Type B pancreatic cell (in vitro differentiated cells): ENCODE data around the gene BHLHE41. TPM values are rescaled to one million over a fixed set of nuclear protein-coding genes. Genes with fewer than 3 reads are reported as not detected.
A peak's percentile ranks its signal among the peaks of the same experiment; 100 is the strongest.

Experiments
- DNase-seq: peaks from one replicate; pipeline ENCODE4 v3.0.0; 2021; ENCODE audit warnings: mixed read lengths; ENCODE audit not compliant: unreplicated experiment; ENCODE audit errors: extremely low spot score
- H3K27ac Mint-ChIP-seq: 2 replicates; pipeline ENCODE4 v1.8.0; 2021; ENCODE audit warnings: mild to moderate bottlenecking, mixed read lengths
- H3K27me3 Mint-ChIP-seq: 2 replicates; pipeline ENCODE4 v1.8.0; 2021; ENCODE audit warnings: mixed read lengths
- H3K36me3 Mint-ChIP-seq: 2 replicates; pipeline ENCODE4 v1.8.0; 2021; ENCODE audit warnings: mixed read lengths
- H3K4me1 Mint-ChIP-seq: one replicate; pipeline ENCODE4 v1.8.0; 2021; ENCODE audit warnings: mixed read lengths; ENCODE audit not compliant: unreplicated experiment
- H3K4me3 Mint-ChIP-seq: 2 replicates; pipeline ENCODE4 v1.8.0; 2021; ENCODE audit warnings: mild to moderate bottlenecking, mixed read lengths
- H3K9me3 Mint-ChIP-seq: 2 replicates; pipeline ENCODE4 v1.8.0; 2021; ENCODE audit warnings: mixed read lengths
- long read RNA-seq: library from polyadenylated mRNA; unstranded; transcript quantifications from one replicate; pipeline ENCODE4 v2.0.0, GENCODE V29; 2020
- total RNA-seq: library from RNA; stranded (reverse); gene quantifications from 2 replicates; pipeline ENCODE4 v1.2.1, GENCODE V29; 2021; ENCODE audit warnings: low replicate concordance
- TF ChIP-seq, protein P1 (sequence below): fragments of 200-600 bp; sonication (generic); conservative IDR thresholded peaks from 2 replicates; pipeline ENCODE4 v1.5.0; 2021; ENCODE audit warnings: antibody characterized with exemption, mild to moderate bottlenecking

The BHLHE41 gene
- total RNA-seq: 5.8 and 12.5 TPM in 2 replicates
- long read RNA-seq, partial matches to known transcripts: 0 of 1 reads
- long read RNA-seq, other reads (novel, unspliced or antisense): 1 of 1 reads

DNA sequence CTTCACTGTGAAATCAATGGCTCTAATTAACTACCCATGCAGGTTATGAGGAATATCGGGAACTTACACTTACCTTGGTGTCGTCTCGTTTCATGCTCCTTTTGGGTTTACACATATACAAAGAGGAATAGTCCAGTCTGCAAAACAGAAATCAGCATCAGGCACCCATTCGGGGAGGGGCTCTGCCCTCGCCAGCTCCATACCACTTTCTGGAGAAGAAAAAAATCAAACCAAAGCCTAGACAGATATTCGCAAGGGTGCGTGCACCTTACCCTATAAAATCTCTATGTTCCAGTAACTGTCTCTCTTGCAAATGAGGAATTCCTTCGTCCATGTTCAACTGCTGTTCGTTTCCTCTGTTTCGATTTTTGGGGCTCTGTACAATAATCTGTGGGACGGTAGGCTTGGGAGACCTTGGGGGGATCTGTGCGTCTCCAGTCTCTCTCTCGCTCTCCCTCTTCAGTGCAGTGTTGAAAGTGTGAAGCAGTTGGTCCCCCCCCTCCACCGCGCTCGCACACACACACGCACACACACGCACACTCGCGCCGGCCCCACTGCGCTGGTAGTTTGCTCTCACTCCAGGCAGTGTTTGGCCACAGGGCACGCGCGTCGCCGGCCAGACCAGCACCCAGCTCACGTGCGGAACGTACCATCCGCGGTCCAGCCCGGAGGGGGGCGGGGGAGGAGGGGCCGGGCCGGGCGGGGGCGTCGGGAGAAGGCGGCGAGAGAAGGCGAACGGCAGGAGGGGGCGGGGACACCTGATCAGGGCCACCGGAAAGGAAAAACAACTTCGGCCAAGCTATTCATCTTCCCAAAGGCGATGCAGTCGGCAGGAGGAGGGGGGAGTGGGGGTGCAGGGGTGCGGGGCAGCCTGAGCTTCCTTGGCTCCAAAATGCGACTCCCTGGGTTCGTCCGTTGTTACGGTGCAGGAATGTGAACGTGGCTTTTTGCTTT is at the start of gene BHLHE41:
TSS of gene BHLHE41 (minus strand) at position 592 of the 954 bp plus-strand sequence. CDS start at position 334, 258 bp downstream.
- H3K36me3 Mint-ChIP-seq: peaks cover 14% of the 10 kb centered on the region
- H3K27me3 Mint-ChIP-seq: peaks cover 91% of the 10 kb centered on the region
- peak within 1 kb of the TSS; percentile 91 for H3K27ac Mint-ChIP-seq
- no peaks in the 10 kb centered on the region for H3K9me3 Mint-ChIP-seq
- H3K4me3 Mint-ChIP-seq: peak within 1 kb of the TSS; percentile 94
- DNase-seq: no peak
- peaks cover 7% of the 10 kb centered on the region for H3K4me1 Mint-ChIP-seq
- TF ChIP-seq, protein P1, sequence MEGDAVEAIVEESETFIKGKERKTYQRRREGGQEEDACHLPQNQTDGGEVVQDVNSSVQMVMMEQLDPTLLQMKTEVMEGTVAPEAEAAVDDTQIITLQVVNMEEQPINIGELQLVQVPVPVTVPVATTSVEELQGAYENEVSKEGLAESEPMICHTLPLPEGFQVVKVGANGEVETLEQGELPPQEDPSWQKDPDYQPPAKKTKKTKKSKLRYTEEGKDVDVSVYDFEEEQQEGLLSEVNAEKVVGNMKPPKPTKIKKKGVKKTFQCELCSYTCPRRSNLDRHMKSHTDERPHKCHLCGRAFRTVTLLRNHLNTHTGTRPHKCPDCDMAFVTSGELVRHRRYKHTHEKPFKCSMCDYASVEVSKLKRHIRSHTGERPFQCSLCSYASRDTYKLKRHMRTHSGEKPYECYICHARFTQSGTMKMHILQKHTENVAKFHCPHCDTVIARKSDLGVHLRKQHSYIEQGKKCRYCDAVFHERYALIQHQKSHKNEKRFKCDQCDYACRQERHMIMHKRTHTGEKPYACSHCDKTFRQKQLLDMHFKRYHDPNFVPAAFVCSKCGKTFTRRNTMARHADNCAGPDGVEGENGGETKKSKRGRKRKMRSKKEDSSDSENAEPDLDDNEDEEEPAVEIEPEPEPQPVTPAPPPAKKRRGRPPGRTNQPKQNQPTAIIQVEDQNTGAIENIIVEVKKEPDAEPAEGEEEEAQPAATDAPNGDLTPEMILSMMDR: no peak

DNA sequence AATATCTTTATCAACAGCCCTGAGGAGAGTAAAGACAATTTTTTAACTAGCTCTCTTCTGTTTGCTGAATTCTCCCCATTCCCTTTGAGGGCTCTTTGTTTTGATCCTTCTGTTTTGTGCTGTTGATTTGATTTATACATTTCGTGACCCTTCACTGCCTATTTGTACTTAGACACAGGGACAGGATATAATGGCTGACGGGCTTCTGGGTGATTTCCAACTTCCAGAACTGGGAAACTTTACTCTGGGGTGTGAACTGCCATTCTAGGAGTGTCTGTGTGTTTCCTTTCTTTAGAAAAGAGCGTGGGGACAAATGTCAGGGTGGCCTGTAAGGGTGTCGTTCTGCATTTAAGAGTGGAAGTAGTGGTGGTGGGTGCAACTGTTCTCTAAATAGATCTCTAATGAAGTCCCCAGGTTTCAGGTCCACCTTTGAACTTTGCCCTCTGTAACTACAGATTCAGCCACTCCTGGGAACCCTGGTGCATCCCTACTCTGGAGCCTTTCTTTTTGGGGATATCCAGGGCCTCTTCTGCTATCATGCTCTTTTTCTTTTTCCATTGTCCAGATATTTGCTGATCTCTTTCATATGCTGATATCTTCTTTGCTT is 48.2 kb upstream of the BHLHE41 start:
- TF ChIP-seq, protein P1: no peak
- Mint-ChIP-seq H3K4me3 (no peak overlapping the region), H3K9me3 (no peaks in the 10 kb centered on the region), H3K36me3 (no peaks in the 10 kb centered on the region), H3K4me1 (no peaks in the 10 kb centered on the region), H3K27me3 (peaks cover 34% of the 10 kb centered on the region), H3K27ac (no peak overlapping the region)
- DNase-seq: no peak

DNA sequence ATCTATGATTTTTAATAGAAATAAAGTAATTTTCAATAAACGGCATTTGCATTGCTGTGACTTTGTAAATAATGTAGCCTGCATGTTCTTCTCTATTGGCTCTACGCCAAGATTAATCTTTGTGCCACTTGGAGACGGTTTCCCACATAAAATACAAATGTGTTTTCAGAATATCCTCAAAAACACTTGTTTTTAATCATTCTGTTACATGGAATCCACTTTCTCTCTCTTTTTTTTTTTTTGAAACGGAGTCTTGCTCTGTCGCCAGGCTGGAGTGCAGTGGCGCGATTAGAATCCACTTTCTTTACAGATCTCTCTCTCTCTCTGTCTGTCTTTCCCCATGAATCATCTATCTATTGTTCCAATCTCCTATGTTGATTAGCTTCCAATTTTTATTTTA is 47.7 kb upstream of the BHLHE41 start:
- H3K27me3 Mint-ChIP-seq: peaks cover 37% of the 10 kb centered on the region
- H3K27ac Mint-ChIP-seq: no peak overlapping the region
- no peaks in the 10 kb centered on the region for H3K4me1 Mint-ChIP-seq
- no peak for DNase-seq
- no peaks in the 10 kb centered on the region for H3K36me3 Mint-ChIP-seq
- H3K9me3 Mint-ChIP-seq: no peaks in the 10 kb centered on the region
- H3K4me3 Mint-ChIP-seq: no peak overlapping the region
- TF ChIP-seq, protein P1: no peak

DNA sequence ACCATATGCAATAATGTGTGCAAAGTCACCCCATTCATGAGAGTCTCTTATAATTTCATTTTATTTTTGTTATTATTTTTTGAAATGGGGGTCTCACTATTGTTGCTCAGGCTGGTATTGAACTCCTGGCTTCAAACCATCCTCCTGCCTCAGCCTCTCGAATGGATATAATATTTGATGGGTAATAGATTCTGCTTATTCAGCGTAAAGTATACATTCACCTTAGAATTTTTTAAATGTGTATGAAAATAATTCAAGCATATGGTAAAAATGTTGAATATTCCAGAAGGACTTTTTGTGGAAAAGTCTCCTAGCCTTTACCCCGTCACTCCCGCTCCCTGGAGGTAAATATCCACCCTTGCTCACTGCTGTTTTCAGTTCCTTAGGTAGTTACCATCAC is 47.2 kb upstream of the BHLHE41 start:
- Mint-ChIP-seq H3K27me3 (peaks cover 40% of the 10 kb centered on the region), H3K27ac (no peak overlapping the region), H3K4me1 (no peaks in the 10 kb centered on the region), H3K9me3 (no peaks in the 10 kb centered on the region), H3K36me3 (no peaks in the 10 kb centered on the region), H3K4me3 (no peak overlapping the region)
- TF ChIP-seq, protein P1: no peak
- no peak for DNase-seq

DNA sequence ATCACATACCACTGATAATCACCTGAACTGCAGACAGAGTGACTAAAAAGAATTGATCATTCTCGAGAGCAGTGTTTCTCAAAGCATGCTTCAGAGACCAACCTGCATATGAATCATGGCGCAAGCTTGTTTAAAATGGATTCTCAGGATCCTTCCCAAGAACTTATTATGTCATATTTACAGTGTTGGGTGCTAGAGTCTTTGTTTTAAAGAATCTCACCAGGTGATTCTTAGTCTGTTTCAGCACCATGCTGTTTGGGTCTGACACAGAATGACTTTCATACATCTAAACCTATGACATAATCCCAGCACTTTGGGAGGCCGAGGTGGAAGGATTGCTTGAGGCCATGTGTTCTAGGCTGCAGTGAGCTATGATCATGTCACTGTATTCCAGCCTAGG is 39.3 kb upstream of the BHLHE41 start:
- H3K36me3 Mint-ChIP-seq: no peaks in the 10 kb centered on the region
- TF ChIP-seq, protein P1: no peak
- peaks cover 27% of the 10 kb centered on the region for H3K27me3 Mint-ChIP-seq
- no peak overlapping the region for H3K27ac Mint-ChIP-seq
- no peaks in the 10 kb centered on the region for H3K9me3 Mint-ChIP-seq
- no peaks in the 10 kb centered on the region for H3K4me1 Mint-ChIP-seq
- DNase-seq: no peak
- H3K4me3 Mint-ChIP-seq: no peak overlapping the region
